CD4-positive, alpha-beta T cell treated with Interleukin-6 for 4 hours (primary cell): Measurements from ENCODE around the gene ZDHHC14.
"Not testable (repeated sequence)": the region's sequence is repeated elsewhere in the genome, so short reads cannot be mapped to it uniquely, and the experiment has no call there.

Experiments
- DNase-seq: peaks from one replicate; pipeline ENCODE4 v3.0.0-alpha.2; 2020; ENCODE audit warnings: mixed read lengths

The ZDHHC14 gene

GRCh38 chr6:157679605-157680580 is 298.9 kb downstream of the ZDHHC14 start:
- DNase-seq = no peak

GRCh38 chr6:157681041-157681650 is 300.2 kb downstream of the ZDHHC14 start:
- DNase-seq = no peak

GRCh38 chr6:157682856-157683481 is 302.0 kb downstream of the ZDHHC14 start:
- no peak for DNase-seq

- no peak for DNase-seq
Measured at GRCh38 chr6:157683707-157684106, 302.7 kb downstream of the ZDHHC14 start.

GRCh38 chr6:157684620-157685299 is 303.8 kb downstream of the ZDHHC14 start:
- DNase-seq = no peak

GRCh38 chr6:157685596-157686280 is 304.7 kb downstream of the ZDHHC14 start:
- no peak for DNase-seq

GRCh38 chr6:157688275-157688959 is 307.4 kb downstream of the ZDHHC14 start:
- DNase-seq = no peak

- DNase-seq = no peak
Measured at GRCh38 chr6:157688960-157689599, 308.1 kb downstream of the ZDHHC14 start.

GRCh38 chr6:157689875-157690274 is 308.9 kb downstream of the ZDHHC14 start:
- DNase-seq = no peak

GRCh38 chr6:157690441-157691210 is 309.6 kb downstream of the ZDHHC14 start:
- DNase-seq = no peak

- DNase-seq = not testable (repeated sequence)
Measured at GRCh38 chr6:157691621-157692020, 310.6 kb downstream of the ZDHHC14 start.

- no peak for DNase-seq
Measured at GRCh38 chr6:157693867-157694266, 312.9 kb downstream of the ZDHHC14 start.

GRCh38 chr6:157695301-157696040 is 314.5 kb downstream of the ZDHHC14 start:
- no peak for DNase-seq

GRCh38 chr6:157699777-157700636 is 319.0 kb downstream of the ZDHHC14 start:
- DNase-seq = no peak

GRCh38 chr6:157706351-157706750 is 325.4 kb downstream of the ZDHHC14 start:
- DNase-seq = not testable (repeated sequence)

- DNase-seq = no peak
Measured at GRCh38 chr6:157706883-157707282, 325.9 kb downstream of the ZDHHC14 start.

GRCh38 chr6:157707576-157707975 is 326.6 kb downstream of the ZDHHC14 start:
- no peak for DNase-seq

- DNase-seq = no peak
Measured at GRCh38 chr6:157708239-157708638, 327.2 kb downstream of the ZDHHC14 start.

GRCh38 chr6:157708933-157709332 is 327.9 kb downstream of the ZDHHC14 start:
- no peak for DNase-seq
